HG03159 (cell line): ENCODE results near the gene STAC2.
"Not testable (repeated sequence)": the region's sequence is repeated elsewhere in the genome, so short reads cannot be mapped to it uniquely, and the experiment has no call there.

Experiments
- ATAC-seq: cut with Tn5 transposase; IDR thresholded peaks from one replicate; pipeline ENCODE4 v1.9.1; 2021; ENCODE audit warnings: mild to moderate bottlenecking, moderate library complexity; ENCODE audit not compliant: unreplicated experiment

STAC2 gene, protein sequence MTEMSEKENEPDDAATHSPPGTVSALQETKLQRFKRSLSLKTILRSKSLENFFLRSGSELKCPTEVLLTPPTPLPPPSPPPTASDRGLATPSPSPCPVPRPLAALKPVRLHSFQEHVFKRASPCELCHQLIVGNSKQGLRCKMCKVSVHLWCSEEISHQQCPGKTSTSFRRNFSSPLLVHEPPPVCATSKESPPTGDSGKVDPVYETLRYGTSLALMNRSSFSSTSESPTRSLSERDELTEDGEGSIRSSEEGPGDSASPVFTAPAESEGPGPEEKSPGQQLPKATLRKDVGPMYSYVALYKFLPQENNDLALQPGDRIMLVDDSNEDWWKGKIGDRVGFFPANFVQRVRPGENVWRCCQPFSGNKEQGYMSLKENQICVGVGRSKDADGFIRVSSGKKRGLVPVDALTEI

GRCh38 chr17:39225308-39225958 lies at the start of gene STAC2:
Gene STAC2 (minus strand): TSS chr17:39225945. CDS start chr17:39225502, 443 bp downstream.
- ATAC-seq: no peak

DNA sequence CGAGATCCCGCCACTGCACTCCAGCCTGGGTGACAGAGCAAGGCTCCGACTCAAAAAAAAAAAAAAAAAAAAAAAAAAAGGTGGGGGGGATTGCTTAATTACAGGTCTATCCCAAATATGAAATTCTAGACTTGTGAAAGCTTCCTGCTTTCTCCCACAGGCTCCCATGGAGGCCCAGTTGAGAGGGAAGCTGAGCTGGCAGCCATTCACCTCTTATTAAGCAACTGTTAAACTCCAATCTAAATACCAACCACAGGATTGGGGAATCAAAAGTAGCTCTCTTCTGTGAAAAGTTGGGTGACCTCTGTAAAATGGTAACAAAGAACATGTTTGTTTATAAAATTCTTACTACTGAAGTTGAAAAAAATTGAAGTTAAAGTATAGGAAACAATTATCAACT lies 45.8 kb upstream of the STAC2 start:
- ATAC-seq: no peak

GRCh38 chr17:39270923-39271322 lies 45.2 kb upstream of the STAC2 start:
- no peak for ATAC-seq

DNA sequence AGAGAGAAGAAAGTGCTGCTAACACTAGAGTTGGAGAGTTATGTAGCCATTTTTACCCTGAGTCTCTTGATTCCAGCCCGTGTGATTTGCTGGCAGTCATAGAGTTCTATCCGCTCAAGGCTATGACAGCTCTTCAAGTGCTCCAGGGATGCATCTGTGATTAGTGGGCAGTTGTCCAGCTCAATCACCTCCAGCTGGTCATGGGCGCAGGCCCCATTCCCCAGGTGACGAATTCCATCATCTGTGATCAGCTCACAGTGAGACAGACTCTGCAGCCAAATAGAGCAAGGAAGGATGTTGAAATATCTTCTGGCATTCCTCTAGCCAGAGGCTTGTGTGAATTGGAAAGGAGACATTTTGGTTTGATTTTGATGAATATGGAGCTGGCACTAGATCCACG lies 38.4 kb upstream of the STAC2 start:
- no peak for ATAC-seq

DNA sequence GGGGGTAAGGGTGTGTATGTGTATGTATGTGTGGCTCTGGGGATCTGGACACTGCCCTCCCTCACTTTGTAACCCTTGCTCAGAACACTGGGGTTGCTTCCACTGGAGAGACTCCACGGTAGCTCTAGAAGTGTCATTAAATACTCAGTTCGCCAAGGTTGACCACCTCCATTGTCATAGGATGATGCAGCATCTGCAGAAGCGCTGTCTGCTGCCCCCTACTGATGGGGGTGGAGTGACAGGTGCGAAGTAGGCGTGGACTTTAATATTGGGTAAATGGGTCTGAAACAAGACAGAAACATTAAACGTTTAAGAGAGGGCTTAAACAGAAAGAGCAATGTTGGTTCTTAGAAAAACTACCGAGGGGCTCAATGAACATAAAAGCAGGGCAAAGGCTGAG lies 35.5 kb upstream of the STAC2 start:
- ATAC-seq: no peak

DNA sequence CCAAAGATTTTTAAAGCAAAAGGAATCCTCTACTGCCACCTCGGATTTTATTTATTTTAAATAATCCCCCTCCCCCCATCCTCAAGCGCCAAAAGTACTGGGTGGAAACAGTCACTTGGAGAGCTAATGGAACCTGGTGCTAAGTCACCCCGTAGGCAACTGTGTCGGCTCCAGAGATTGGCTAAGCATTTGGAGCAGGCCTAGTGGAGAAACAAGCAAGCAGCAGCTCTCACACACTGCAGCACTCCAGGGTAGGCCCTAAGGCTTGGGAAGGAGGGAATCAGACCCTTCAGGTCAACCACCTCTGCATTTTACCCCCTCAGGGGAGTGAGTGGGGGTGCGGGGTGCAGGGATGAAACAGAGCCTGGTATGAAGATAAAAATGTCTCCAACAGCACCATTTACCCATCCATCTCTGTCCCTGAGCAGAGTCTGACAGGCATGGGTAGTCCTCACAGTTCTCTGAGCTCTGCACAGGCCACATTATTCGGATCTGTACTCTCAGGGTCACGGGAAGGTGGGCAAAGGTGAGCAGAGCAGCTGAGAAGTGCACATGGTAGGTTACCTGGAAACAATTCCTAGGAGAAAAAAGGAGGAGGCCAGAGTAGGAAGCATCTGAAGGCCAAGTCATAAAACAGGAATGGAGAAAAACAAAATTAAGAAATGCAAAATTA lies 27.2 kb upstream of the STAC2 start:
- ATAC-seq: no peak

- ATAC-seq: no peak
These were observed 26.3 kb upstream of the STAC2 start for GRCh38 chr17:39251997-39252396.

DNA sequence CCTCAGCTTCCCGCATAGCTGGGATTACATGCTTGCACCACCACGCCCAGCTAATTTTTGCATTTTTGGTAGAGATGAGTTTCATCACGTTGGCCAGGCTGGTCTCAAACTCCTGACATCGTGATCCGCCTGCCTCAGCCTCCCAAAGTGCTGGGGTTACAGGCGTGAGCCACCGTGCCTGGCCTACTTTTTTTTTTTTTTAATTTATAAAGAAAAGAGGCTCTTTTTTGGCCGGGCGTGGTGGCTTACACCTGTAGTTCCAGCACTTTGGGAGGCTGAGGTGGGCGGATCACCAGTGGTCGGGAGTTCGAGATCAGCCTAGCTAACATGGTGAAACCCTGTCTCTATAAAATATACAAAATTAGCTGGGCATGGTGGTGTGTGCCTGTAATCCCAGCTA lies 24.3 kb upstream of the STAC2 start:
- not testable (repeated sequence) for ATAC-seq

- no peak for ATAC-seq
These were observed 20.5 kb upstream of the STAC2 start for GRCh38 chr17:39246274-39246673.

DNA sequence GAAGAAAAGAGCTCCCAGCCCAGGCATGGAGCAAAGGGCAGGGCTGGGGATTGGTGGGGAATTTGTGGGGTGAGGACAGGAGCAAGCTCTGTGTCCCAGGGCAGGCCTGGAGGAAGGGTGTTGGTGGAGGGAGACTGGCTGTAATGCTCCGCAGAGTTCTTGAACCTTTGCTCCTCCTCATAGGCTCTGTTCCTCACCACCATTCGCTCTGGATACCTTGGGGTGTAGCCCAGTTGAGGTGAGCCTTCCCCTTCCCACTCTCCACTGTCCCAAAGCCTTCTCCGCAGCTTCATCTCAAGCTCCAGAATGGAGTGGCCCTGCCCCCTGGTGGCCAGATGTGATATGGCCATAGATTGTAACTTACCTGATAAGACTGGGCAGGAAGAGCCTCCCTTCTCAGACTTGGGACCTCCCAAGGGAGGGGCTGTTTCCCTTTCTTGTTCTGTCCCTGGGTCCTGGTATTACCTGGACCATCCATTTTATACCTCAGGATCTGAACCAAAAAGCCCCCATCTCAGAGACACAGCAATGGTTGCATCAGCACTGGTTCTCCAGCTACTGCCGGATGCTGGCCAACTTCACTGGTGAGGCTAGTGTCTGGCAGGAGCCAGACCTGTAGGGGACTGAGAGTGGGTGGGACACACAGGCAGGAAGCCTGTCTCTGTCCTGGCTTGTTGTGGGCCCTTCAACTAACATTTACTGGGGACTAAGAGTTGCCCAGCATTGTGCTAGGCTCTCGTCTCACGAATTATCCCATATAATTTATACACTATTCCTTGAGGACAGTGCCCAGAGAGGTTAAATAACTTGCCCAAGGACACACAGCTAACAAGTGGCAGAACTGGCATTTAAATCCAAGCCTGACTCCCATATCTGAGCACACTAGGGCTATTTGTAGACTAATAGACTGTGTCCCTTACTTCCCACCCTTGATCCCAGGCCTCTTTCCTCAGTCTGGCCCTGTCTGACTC lies 19.1 kb upstream of the STAC2 start:
- no peak for ATAC-seq

GRCh38 chr17:39244016-39244599 lies 18.4 kb upstream of the STAC2 start:
- no peak for ATAC-seq

DNA sequence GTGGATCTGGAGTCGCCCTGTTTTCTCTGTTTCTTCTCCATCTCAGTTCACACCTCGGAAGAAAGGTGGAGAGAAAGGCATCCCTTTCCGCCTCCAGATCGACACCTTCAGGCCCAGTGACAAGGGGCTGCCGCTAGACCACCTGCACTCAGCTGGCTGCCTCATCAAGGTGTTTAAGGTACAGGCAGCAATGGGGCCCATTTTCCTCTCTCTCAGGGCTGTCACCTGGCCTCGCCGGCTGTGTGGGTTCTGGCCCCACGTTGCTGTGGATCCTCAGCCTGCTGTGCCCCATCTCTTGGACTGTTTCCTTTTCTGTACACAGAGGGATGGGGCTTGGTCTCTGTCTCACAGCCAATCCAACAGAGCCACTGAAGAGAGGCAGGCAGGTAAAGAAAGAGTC lies 17.4 kb upstream of the STAC2 start:
- ATAC-seq: no peak

DNA sequence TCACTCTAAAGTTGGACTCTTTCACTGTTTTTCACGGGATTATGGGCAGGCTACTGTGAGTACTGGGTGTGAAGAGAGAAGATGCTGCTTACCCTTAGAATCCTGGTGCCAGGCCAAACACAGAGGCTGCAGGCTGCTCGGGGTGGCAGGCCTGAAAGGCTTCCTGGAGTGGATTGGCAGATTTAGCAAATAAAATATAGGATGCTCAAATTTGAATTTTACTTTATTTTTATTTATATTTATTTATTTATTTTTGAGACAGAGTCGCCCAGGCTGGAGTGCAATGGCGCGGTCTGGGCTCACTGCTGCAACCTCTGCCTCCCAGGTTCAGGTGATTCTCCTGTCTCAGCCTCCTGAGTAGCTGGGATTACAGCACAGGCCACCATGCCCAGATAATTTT lies 14.9 kb upstream of the STAC2 start:
- no peak for ATAC-seq

DNA sequence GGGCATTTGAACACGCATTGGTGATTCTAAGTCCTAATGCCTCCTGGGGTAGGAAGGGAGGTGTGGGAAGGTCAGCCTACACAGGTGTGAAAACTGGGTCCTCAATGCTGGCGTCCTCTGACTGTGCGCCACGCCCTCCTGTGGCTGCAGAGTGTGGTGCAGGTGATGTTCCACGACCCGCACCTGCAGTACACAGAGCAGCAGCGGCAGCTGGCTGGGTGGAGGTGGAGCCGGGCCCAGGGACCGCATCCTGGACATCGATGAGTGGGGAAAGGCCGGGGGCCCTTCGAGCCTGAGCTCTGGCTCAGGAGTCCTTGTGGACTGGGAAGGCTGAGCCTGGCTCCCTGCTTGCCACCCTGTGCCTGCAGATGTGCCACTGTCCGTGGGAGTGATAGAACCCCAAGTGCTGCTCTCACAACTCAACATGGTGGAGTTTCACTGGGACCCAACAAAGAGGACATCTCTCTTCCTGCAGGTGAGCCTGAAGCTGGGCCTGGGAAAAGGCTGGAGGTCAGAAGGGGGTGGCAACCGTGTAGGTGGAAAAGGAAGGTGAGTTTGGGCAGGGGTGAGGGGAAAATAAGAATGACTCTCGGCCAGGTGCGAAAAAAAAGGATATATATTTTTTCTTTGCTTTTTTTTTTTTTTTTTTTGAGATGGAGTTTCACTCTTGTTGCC lies 14.0 kb upstream of the STAC2 start:
- no peak for ATAC-seq

DNA sequence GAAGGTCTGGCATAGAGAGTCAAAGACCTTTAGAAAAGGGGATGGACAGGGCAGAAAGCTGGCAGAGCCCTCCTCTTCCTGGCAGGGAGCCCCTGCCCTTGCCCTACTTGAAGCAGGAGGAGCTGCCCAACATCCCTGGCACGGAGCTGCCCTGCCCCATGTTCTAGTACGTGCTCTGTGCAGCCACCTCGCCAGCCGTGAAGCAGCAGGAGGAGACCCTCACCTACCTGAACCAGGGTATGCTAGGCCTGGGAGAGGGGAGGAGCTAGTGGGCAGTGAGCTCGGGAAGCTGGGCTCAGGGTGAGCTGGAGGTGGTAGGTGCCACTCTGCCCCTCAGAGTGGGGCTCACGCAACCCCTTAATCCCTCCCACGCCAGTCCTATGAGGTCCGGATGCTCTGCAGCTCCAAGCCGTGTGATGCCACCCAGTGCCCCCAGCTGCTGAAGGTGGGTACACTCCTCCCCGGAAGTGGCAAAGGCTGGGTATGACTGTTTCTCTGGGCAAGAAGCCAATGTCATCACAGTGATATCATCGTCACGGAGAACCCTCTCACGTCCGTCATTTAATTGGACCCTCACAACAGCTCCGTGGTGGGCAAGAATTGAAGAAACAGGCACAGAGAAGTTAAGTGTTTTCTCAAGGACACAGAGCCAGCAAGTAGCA lies 12.7 kb upstream of the STAC2 start:
- no peak for ATAC-seq

DNA sequence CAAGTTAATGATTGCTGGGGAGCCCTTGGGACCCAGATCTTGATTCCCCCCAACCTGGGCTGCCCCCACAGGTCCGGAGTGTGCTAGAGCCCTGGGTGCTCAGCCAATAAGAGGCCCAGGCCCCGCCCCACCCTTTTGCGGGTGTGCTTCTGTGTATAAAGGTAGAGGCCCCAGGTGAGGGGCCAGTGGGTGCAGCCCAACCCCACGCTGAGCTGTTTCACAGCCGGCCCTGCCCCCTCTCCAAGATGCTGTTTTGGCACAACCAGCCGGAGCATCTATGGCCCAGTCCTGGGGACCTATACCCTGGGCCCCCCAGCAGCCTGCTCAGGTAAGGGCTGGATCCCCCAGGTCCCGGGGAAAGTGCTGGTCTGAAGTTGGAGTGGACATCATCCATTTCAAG lies 11.8 kb upstream of the STAC2 start:
- ATAC-seq: no peak

GRCh38 chr17:39236981-39237441 lies 11.3 kb upstream of the STAC2 start:
- ATAC-seq: no peak

DNA sequence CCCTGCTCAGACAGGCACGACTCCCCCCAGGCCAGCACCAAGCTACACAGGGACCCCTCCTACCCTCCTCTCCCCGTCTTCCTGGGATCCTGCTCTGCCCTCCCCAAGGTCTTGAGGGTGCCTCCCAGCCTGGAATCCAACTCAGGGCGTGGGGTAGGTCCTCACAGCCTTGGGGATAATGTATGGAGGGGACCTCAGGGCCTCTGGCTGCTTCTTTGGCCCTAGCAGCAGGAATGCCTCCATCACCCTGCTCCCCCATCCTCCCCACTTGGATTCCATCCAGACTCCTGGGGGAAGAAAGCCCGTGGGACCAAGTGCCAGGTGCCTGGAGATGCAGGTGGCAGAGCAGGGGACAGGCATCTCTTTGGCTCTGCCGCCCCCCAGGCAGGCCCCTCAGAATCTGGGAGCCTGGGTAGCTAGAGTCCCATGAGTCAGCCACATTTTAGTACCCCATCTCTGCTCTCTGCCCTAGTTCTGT lies 10.7 kb upstream of the STAC2 start:
- no peak for ATAC-seq
